ENCODE results near the gene RBM39.
"Not testable (repeated sequence)": the region's sequence is repeated elsewhere in the genome, so short reads cannot be mapped to it uniquely, and the experiment has no call there.

The RBM39 gene

GRCh38 chr20:35756404-35756803 lies 14.3 kb upstream of the RBM39 start:
- no peak for DNase-seq (ENCODE audit: low read depth in 2 of 2)

- DNase-seq (ENCODE audit: low read depth in 2 of 2), result no peak
Measured at GRCh38 chr20:35750611-35751010, 8.6 kb upstream of the RBM39 start.

- DNase-seq (ENCODE audit: low read depth in 2 of 2), result not testable (repeated sequence)
Measured at GRCh38 chr20:35744492-35744841, 2.4 kb upstream of the RBM39 start.

GRCh38 chr20:35743693-35744491 lies 1.8 kb upstream of the RBM39 start:
- DNase-seq (ENCODE audit: low read depth in 2 of 2), result no peak

GRCh38 chr20:35742741-35743523 lies 872 bp upstream of the RBM39 start:
- no peak for DNase-seq (ENCODE audit: low read depth in 2 of 2)

- DNase-seq (ENCODE audit: low read depth in 2 of 2), result no peak
Measured at GRCh38 chr20:35739294-35740163, 2.5 kb downstream of the RBM39 start.

GRCh38 chr20:35738410-35739179 lies 3.5 kb downstream of the RBM39 start:
- no peak for DNase-seq (ENCODE audit: low read depth in 2 of 2)

GRCh38 chr20:35737865-35738333 lies 4.2 kb downstream of the RBM39 start:
- DNase-seq (ENCODE audit: low read depth in 2 of 2), result no peak

- DNase-seq (ENCODE audit: low read depth in 2 of 2), result no peak
Measured at GRCh38 chr20:35735826-35736470, 6.1 kb downstream of the RBM39 start.

GRCh38 chr20:35734777-35735649 lies 7.0 kb downstream of the RBM39 start:
- DNase-seq (ENCODE audit: low read depth in 2 of 2), result no peak

GRCh38 chr20:35734374-35734773 lies 7.7 kb downstream of the RBM39 start:
- DNase-seq (ENCODE audit: low read depth in 2 of 2), result no peak

- no peak for DNase-seq (ENCODE audit: low read depth in 2 of 2)
Measured at GRCh38 chr20:35732644-35732982, 9.4 kb downstream of the RBM39 start.

GRCh38 chr20:35731862-35732643 lies 10.0 kb downstream of the RBM39 start:
- DNase-seq (ENCODE audit: low read depth in 2 of 2), result no peak

- no peak for DNase-seq (ENCODE audit: low read depth in 2 of 2)
Measured at GRCh38 chr20:35731469-35731788, 10.6 kb downstream of the RBM39 start.

GRCh38 chr20:35730583-35731468 lies 11.2 kb downstream of the RBM39 start:
- DNase-seq (ENCODE audit: low read depth in 2 of 2), result no peak

GRCh38 chr20:35729836-35730582 lies 12.1 kb downstream of the RBM39 start:
- DNase-seq (ENCODE audit: low read depth in 2 of 2), result no peak

- DNase-seq (ENCODE audit: low read depth in 2 of 2), result no peak
Measured at GRCh38 chr20:35729283-35729807, 12.7 kb downstream of the RBM39 start.
